HL-60/S4 treated with retinoic acid at 250 ng/mL for 4 days and 3 days (cell line): ENCODE results near the gene BEND5.

Experiments used
- in situ Hi-C: fragments of 300-500 bp; cut with MboI; formaldehyde crosslinking; loops from 2 replicates; pipeline ENCODE4 v1.7.0; 2022; ENCODE audit warnings: low sequenced_read_pairs

BEND5 gene

DNA sequence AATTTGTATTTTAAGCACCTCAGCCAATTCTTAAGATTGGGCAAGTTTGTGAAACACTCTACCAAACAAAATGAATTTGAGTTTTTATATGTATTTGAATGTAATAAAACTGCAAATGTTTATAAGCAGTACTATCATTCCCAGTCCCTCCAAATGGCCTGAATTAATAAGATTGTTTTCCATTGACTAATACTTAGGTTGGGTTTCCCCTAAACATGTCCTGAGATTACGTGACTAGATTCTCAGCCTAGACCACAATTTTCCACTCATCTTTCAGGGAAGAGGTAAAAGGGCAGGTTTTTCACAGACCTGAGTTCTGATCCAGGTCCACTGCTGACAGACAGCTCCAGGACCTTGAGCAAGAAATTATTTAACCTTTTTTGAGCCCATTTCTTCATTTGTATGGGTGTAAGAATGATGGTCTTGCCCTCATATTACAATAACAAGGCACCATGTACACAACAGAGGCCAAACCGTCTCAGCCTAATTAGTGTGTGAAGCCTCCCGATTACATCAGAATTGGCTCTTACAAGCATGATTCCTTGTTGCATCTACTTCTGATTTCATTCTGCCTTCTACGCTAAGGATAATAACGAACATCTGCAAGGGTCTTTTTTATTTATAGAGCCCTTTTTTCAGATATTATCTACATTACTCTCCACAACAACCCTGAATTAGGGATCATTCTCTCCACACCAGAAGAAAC is 51.2 kb downstream of the BEND5 start:
- in situ Hi-C loops: no loop called here

DNA sequence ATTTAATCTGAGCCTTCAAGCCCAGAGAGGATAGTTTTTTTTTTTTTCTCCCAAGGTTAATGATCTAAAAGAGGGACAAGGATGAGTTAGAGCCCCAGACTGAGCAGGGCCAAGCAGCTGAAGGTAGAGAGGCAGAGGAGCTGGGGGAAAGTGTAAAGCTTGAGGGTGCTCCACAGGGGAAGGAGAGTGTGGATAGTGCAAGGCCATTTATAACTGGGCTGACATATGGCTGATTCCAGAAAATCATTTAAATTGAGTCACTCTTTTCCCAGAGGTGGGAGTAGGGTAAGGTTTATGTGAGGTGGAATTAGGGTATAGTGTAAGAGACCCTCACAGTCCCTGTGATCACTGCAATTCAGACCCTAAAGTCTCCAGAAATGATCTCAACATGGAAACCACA is 55.8 kb downstream of the BEND5 start:
- in situ Hi-C loops: no loop called here

DNA sequence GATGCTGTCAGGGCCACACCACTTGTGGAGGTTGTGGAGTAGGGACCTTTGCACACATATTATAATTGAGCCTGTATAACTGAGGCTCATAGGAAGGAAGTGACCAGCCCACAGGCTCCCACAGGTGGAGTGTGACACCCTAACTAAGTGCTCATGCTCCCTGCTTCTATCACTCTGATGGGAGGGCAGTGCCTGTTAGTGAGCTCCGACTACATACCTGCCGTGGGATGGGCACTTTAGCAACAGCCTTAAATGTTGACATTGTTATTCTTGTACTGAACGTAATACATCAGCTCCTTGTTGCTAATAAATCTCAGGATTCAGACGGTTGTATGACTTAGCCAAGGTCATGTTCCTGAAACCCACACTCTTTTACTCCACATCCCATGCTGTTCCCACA is 58.0 kb downstream of the BEND5 start:
- in situ Hi-C loops: no loop called here

DNA sequence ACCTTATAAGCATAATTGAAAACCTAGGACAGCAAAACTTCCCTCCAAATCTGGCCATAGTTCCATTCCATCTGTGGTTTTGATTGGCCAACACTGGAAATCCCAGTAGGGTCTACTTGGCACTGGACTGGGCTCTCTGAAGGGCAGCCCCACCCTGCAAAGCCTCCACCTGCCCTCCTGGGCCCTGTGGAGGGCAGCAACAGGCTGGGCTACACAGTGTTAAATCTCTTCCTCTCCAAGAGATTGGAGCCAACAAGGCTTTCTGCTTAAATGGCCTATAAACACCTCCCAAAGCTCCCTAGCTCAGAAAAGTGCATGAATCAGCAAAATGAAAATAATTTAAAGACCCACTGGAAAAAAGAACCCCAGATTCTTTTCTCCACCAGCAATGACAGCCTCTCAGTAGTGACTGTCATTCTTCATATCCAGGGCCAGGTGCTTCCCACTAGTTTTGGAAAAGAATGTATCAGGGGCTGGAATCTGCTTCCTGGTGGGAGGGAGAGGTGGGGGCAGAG is 58.5 kb downstream of the BEND5 start:
- in situ Hi-C loops: no loop called here

DNA sequence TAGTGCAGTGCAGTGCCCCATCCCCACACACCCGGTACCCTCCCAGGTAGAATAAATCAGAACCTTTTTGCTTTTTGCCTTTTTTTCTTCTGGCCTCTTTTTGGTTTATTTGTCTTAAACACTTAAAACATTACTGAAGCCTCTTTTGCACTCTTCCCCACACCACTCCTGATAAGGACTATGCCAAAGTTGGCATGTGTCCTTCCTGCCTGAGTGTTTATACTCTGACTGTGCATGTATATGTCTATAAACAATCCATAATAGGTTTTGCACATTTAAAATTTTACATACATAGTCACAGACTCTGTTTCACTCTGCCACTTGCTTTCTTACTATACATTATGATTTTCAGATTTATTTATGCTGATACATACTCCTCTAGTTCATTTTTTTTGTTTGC is 59.6 kb downstream of the BEND5 start:
- in situ Hi-C loops: no loop called here

DNA sequence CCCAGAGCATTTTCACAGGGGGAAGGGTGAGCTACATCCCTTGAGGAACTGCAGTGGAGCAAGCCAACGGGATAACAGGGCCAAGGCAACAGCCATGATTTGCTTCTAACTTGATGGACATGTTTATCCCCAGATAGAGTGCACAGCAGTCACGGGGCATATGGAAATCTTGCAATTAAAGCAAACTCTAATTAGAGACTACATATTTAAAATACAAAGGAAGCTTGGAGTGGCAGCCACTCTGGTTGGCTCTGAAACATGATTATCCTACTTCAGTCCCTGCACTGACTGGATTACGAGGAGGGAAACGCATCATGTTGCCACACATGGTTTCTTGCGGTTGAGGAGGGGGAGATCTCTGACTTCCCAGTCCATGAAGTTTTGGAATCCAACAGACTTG is 60.8 kb downstream of the BEND5 start:
- in situ Hi-C loops: no loop called here

DNA sequence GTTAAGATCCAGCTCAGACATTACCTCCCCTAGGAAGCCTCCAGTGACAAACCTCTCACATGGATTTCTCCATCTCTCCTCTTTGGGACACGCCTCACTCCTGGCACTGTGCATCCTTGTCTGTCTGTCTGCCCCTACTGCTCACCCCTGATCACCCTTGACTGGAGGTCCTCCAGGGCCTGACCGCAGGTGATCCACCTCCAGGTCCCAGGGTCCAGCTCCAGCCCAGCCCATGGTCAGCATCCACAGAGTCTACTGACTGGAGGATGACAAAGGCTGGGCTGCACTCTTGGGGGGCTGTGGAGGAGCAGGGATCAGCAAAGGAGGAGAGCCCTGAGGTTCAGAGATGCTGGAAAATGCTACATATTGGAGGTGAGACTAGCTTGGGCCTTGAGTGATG is 65.8 kb downstream of the BEND5 start:
- in situ Hi-C loops: no loop called here

DNA sequence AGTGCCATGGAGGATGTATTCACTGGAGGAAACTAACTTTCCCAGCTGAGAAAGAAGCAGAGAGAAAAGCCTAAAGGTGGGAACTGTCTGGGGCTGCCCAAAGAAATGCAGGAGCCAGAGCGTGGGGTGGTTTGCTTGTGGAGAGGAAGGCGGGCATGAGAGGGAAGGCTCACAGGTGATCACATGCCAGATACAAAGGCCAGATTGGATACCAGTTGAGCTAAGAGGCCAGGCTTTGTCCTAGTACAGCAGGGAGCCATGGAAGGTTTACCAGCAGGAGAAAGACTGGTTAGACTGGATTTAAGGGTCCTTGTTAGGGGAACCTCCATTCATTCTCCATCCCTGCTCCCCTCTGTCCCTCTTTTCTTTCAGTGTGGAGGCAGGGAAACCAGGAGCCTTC is 66.4 kb downstream of the BEND5 start:
- in situ Hi-C loops: no loop called here

DNA sequence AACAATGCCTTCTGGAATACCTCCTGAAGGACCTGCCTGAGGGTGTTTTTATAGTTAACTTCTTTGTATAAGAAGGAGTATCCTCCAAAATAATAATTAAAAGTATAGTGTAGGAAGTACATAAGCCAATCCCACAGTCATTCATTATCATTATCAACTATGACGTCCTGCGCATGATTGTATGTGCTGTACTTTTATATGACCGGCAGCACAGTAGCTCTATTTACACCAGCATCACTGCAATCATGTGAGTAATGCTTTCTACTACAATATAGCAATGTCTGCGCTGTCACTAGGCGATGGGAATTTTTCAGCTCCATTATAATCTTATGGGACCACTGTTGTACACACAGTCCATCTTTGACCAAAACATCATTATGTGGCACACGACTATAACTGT is 72.0 kb downstream of the BEND5 start:
- in situ Hi-C loops: no loop called here

DNA sequence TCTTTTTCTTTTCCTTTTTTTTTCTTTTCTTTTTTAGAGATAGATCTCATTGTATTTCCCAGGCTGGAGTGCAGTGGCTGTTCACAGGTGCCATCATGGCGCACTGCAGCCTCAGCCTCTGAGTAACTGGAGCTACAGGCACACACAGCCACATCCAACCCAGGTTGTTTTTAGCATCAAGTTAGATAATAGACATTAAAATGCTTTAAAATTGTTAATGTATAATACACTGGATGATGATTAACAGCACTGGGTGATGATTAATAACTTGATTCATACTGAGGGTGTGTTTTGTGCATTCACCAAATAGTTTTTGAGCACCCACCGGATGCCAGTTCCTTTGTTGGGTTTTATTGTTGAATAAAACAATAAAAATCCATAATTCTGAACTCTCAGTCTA is 75.2 kb downstream of the BEND5 start:
- in situ Hi-C loops: no loop called here

DNA sequence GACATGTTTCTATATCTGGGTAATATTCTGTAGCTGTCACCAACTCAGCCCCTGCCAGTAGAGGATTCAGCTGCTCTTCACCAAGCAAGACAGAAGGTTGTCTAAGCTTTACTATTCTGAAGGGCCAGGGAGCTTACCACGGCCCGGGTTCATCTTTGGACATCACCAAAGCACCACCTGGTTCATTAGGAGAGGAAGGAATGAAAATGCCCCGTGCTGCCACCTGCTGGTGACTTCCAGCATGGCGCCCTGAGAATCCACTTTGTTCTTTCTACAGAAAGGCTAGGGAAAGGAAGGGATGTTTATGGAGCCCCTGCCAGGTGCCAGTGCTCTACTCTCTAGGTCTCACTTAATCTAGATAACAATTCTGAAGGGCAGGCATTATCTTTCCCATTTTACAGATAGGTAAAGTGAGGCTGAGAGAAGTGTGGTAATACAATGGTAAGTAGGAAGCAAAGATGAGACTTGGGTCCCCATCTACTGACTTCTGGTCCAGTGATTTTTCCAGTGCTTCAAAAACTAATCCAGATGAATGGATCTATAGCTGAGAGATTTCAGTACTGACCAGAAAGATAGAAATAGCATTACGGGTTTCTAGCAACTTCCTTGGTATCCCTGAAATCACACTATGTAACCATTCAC is 79.5 kb downstream of the BEND5 start:
- in situ Hi-C loops: no loop called here

DNA sequence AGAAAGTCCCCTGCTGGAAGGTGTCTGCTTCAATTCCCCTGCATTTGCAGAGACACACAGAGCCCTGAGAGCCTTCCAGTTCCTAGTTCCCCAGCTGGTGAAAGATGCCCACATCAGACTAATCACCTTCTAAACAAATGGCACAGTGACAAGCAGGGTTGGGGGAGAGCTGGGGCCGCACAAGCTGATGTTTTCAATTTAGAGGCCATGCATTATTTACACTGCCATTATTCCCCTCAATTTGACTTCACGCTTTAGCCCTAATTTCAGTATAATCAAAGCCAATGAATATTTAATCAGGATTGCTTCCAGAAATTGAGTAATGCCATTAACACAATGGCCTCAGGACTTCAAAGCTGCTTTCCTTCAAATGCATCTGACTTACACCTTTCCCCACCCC is 81.5 kb downstream of the BEND5 start:
- in situ Hi-C loops: no loop called here

DNA sequence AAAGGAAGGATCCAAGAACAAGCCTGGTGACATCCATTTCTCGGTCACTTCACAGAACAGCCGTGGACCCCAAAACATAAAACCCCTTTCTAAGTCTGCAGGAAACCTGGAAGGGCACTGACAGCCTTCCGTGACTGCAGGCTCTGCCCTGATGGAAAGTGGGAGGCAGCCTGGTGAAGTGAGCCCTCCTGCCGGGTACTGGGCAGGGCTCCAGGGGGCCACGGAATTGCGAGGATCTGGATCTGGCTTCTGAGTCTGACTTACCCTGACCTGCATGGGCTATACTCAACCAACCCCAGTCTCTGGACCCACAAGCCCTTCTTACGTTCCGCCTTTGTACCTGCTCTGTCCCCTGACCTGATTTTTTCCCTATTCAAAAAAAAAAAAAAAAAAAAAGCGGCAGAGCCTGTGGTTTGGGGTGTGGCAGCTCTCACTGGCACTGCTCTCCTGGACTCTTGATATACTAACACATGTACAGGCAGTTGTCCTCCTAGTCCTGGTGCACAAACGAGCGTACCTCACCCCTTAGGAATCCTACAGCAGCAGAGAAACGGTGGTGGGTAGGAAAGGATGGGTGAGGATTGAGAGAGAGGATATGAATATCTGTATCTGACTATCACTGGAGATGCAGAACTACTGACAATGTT is 82.9 kb downstream of the BEND5 start:
- in situ Hi-C loops: no loop called here

DNA sequence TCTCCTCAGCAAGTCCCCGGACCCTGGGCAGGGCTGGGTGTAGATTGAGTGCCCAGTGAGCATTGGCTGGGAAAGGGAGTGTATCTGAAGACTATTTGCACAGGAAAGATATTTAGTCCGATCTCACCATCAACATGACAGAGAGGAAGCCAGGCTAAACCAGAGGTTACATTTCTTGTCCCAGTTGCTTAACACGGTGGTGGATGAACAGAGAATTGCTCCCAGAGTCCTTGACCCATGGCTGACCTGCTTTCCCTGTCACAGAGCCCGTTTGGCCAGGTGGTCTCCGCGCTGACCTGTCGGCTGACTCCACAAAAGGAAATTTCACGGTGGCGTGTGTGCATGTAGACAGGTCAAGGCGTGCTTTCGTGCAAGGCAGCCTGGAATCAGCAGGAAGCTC is 83.5 kb downstream of the BEND5 start:
- in situ Hi-C loops: no loop called here

DNA sequence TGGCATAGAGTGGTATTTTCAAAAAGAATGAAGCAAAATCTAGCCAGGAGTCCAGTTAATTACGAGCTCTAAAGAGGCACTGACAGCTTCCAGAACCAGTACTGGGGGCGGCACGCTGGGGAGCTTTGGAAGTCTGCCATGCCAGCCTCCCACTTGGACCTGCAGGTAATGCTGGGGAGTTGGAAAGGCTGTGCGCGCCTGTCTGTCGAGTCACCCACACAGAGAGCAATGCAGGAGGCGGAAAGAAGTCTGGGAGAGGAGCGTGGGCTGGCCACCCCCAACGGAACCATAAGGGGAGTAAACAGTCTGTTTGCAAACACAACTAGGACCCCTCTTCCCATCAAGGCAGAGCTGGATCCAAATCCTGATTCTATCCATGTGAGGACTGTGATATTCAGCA is 84.5 kb downstream of the BEND5 start:
- in situ Hi-C loops: no loop called here

DNA sequence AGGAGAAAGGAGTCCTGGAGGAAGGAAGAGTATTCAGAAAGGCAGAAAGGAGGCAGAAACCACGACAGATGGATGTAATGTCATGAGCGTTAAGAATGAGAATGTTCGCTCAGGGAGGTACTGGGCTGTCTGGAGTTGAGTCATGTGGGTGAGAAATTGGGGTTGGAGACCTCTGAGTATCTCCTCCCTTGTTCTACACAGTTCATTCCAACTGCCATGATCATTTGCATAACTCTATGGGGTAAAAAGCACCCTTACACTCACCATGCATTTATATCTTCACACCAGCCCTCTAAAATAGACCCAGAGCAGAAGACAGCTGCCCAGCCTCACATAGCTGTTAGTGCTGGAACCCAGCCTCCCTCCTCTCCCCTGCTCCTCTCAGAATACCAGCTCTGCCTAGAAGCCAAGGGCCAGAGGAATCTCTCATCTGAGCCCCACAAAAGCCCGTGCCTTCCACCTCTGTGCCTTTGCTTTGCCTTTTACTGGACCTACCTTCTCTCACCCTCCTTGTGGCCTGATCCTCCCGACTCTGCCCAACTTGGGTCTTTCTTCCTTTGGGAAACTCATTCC is 85.2 kb downstream of the BEND5 start:
- in situ Hi-C loops: no loop called here

DNA sequence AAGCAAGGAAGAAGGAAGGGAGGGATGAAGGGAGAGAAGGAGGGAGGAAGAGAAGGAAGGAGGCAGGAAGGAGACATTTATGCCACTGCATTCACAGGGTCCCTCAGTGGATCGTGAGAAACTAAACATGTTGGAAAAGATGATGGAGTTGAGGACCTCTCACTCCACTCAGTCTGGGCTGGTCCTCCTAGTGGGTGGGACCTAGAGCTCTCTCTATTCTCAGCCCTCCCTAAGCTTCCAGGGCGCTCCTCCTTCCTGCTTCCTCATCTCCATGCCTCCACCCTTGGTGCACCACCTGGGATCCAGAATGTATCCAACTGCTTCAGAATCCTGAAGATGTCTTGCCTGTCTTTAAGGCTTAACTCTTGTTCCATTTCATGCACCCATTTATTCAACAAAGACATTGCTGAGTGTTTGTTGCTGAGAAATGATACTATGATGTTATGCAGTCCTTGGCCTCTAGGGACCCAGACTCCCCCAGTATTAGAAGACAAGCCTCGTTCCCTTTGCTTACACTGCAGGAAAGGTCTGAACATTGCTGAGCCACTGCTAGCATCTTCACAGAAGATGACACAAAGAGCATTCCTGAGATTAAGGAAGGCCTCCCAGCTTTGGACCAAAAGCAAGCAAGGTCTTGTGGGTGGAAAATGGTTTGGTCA is 88.5 kb downstream of the BEND5 start:
- in situ Hi-C loops: no loop called here

DNA sequence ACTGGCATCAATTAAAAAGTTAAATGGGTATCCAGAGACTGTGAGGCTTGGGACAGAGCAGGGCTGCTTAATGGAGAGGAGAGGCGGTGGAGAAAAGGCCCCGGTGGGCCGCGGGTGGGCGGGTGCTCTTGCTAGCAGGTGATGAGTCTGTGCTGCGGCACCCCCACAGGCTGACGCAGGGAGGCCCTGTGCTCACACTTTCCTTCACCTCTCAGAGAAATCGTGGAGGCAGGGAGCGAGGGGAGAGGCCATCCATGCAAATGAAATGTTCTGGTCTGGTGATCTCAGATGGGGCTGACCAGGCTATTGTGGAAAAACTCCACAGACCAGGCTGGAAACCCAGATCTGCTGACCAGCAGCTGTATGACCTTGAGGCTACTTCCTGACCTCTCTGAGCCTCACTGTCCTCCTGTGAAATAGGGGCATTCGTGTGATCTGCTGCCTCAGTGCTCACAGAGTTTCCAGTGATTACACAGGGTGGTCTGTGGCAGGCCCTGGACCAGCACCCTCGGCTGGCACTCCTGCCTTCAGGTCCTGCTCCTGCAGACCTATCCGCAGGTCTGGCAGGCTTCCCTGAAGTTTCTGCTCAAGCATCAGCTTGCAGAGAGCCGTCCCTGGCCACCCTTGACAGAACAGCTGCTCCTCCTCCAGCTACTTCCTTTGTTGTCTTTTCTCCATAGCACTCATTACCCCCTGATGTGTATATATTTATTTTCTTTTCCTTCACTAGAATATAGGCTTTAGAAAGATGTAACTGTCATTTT is 89.2 kb downstream of the BEND5 start:
- in situ Hi-C loops: no loop called here

DNA sequence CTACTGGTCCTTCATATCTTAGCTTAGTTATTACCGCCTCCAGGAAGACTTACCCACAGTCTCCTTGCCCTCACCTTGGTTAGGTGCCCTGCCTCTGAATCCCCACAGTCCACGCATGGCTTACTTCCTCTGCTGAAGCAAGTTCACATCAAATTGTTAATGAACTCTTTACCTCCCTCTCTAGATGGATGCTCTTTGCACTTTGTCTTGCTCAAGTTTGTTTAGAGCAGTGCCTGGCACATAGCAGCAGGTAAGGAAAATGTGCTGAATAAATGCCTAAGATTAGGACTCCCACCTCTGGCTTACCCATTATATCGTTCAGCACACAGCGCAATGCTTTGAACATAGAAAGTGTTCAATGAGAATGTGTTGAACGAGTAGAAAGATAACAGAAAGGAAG is 90.5 kb downstream of the BEND5 start:
- in situ Hi-C loops: no loop called here

DNA sequence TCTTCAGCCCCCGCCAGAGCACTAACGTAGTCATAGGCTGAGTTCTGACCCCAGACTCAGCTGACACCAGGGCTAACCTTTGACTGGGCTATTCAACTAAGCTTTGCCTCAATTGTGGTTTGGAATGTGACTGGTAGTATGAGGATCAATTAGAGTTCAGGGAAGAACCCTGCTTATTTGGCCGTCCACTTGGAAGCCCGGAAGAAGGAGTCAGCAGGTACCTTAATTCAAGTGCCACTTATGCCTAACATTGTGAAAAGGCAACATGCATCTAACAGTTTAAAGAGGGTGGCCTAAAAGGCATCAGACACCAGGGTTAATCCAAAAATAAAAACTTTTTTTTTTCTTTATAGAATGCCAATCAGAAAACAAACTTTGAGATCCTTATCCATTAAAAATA is 92.3 kb downstream of the BEND5 start:
- in situ Hi-C loops: no loop called here

DNA sequence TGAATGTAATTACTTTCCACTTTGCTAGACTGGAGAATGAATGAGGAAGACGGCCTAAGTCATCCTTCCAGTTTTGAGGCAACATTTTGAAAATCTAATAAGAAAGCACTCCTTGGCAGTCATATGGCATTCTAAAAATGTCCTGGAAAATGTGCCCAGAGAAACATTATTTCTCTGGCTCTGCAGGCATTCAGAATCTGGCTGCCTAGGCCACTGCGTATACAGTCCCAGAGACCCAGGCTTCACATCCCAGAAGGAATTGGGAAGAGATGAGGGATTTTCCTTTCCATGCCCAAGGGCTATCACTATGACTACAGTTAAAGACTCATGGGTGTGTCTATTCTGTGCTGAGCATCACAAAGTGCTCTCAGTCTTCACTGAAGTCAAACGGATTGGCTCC is 92.9 kb downstream of the BEND5 start:
- in situ Hi-C loops: no loop called here
